DND-41 (cell line): Measurements from ENCODE around the gene LHPP.

ENCODE experiments used
- CTCF ChIP-seq: IDR thresholded peaks from 2 replicates; pipeline ENCODE4 v1.5.1; 2012; ENCODE audit warnings: borderline replicate concordance, low read length, moderate library complexity, mild to moderate bottlenecking; ENCODE audit not compliant: poor library complexity, severe bottlenecking; ENCODE audit errors: extremely low read depth
- EZH2 ChIP-seq: IDR thresholded peaks from 3 replicates; pipeline ENCODE4 v1.6.1; 2012; ENCODE audit warnings: borderline replicate concordance, low read depth, mild to moderate bottlenecking, moderate library complexity, low read length, inconsistent platforms; ENCODE audit not compliant: severe bottlenecking

GRCh38 chr10:124518366-124518765, 56.7 kb downstream of the LHPP start:
- TF ChIP-seq CTCF = no peak
- TF ChIP-seq EZH2 = no peak
